RPMI7951 (cell line): ENCODE data around the gene NCAM1. TPM values are rescaled to one million over a fixed set of nuclear protein-coding genes. Genes with fewer than 3 reads are reported as not detected.

Experiments used
- DNase-seq: peaks from one replicate; pipeline ENCODE4 v3.0.0-alpha.2; 2012; ENCODE audit warnings: low read depth
- total RNA-seq: library from RNA; depleted of rRNA; stranded (reverse); fragments of >200 nt; shearing (Covaris generic); gene quantifications from 2 replicates; pipeline ENCODE4 v1.2.3, GENCODE V29; 2014

NCAM1 gene
- total RNA-seq, 1 experiment from 2014 or later: 75.7 TPM

GRCh38 chr11:113085446-113085845, 124.2 kb downstream of the NCAM1 start:
- DNase-seq: no peak

DNA sequence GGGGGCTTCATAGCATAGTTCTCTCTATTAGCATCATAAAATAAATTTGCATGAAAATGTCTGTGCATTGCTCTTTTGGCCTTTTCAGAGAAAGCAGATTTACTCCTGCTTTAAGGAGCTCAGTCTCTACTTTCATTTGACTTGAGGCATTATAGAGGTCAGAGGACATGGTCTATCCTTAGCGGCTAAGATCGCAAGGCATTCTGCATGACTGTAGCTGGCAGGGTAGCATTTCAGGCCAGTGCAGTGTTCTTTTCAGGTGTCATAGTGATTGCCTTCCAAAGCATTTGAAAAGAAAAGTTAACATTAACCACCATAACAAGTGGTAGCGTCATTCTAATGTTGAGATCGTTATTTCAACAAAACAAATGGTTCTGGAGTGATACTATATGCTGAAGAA, 126.5 kb downstream of the NCAM1 start:
- DNase-seq: no peak

- DNase-seq: peak; percentile 24
Observed at GRCh38 chr11:113090716-113091480, 129.7 kb downstream of the NCAM1 start.

DNA sequence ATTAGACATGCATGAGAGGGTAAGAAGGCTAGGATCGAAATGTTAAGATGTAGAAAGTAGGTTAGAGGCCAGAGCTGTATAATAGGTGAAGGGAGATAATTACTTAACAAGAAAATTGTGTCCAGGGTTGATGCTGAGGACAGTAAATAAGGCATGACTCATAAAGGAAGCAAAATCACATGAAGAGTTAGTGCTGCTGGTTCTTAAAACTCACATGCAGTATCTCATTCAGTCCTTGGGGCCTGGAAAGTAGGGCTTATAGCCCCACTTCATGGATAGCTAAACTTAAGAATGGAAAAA, 130.2 kb downstream of the NCAM1 start:
- DNase-seq: peak; percentile 61

DNA sequence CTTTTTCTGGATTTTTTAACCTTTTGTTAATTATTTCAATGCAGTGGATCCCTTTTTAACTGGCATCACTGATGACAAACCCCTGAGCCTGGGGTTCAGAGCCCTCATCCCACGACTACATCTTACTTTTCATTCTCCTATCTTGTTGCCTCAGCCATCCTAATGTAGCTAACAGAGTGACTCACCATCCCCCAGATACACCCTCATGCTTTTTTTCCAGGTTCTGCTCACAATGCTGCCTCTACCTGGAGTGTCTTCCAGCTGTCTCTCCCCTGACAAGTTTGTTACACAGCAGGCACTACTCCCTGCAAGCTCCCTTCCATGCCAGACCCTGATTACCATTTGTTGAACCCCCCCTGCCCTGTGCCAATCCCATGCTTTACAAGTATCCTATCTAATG, 135.4 kb downstream of the NCAM1 start:
- DNase-seq: no peak

- no peak for DNase-seq
Observed at GRCh38 chr11:113103932-113104690, 142.9 kb downstream of the NCAM1 start.

DNA sequence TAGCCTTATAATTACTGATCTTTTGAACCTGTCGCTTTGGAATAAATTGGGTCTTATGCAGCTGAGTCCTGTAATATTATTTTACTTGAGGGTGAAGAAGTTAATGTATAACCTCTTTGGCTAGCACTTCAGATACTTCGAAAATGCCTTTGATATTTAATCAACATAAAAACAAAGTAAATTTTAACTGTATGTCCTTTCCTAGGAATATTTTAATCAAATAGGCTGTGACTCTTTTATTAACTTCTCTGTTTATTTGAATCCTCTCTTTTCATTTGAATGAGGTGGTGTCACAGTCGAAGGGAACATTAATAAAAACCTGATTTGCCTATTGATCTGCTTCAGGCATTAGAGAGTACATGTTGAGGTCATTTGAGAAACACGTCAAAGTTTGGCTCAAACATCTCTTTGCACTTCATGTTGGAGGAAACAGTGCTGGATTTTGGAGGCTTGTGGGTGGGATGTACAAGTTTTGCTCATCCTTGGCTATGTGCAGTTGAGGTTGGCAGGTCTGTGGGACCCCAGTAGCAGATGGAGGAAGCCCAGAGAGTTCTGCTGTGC, 143.6 kb downstream of the NCAM1 start:
- no peak for DNase-seq

- DNase-seq: peak; percentile 47
Observed at GRCh38 chr11:113105592-113105991, 144.4 kb downstream of the NCAM1 start.

DNA sequence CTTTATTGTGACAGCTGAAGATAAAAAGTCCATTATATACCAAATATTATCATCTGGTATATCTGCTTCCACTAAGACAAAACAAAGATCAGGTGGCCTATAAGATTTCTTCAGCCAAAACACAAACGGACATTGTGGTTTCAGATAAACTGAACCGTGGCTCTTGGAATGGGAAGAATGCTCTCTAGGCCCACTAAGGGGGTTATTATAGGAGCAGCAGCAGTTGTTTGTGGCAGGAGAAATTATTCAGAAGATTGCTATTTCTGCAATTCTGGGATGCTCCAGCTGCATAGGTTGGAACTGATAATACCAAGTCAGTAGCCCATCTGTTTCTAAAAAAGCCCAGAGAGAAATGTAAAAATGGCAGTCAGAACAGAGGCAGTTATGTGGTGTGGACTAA, 145.3 kb downstream of the NCAM1 start:
- peak; percentile 97 for DNase-seq

- DNase-seq: peak; percentile 34
Observed at GRCh38 chr11:113110046-113110445, 148.8 kb downstream of the NCAM1 start.

DNA sequence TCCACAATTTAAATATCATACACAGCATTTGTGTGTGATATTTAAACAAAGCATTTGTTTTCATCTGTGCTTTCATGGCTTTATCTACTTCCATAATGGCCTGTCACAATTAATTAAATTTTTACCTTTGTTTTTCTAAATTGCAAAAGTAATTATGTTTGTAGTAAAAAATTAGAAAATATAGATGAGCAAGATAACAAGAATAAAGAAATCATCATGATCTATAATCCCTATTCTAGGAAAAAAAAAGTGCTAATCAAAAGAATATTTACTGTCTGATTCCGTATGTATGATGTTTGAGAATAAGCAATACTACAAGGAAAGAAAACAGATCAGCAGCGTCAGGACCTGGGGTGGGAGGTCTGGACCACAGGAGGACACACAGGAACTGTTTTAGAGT, 149.9 kb downstream of the NCAM1 start:
- DNase-seq: no peak

DNA sequence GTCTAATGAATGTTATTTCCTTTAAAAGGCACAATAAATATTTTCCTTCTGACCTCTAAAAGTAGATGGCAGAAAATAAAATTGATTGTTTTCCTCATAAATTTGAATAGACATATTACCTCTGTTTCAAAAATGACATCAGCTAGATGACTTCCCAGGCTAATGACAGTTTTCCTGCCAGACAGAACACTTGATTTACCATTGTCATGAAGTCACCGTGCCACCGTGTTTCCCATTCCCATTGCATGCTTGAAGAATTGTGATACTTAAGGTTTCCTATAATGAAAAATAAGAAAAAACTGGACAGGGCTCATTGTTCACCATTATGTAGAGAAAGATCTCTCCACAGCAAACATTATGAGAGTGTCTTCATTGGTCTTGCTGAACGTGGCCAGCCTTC, 151.1 kb downstream of the NCAM1 start:
- DNase-seq: no peak

GRCh38 chr11:113113801-113114704, 152.8 kb downstream of the NCAM1 start:
- DNase-seq: peak; percentile 72

DNA sequence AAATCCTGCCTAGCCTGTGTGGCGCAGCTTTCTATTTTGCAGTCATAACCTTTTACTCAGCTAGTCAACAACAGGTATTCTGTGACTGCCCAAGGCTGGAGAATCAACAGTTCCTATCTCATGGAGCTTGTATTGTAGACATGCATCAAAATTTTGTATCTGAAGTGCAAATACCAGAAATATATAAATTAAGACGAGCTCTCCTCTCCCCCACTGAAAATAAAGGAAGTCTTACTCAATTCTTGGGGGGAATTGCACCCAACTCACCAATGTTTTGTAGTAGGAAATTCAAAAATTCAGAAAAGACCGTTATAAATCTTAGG, 153.4 kb downstream of the NCAM1 start:
- DNase-seq: no peak

- no peak for DNase-seq
Observed at GRCh38 chr11:113118104-113118503, 156.9 kb downstream of the NCAM1 start.

DNA sequence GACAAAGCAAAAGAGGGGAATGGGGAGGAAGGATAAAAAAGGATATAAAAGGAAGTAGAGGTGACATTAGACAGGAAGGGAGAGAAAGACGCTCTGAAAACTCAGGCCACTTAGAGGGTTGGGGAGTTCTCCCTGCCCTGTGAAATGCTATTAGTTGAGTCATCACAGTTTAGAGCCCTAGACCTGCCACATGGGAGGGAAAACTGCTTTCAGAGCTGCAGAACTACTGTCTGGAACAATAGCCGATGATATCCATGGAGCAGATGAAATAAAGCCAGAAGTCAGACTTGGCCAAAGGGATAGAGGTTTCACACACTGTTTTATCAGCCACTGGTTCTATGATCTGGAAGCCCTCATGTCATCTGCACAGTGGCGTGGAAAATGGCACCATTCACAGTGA, 157.9 kb downstream of the NCAM1 start:
- DNase-seq: peak; percentile 84

DNA sequence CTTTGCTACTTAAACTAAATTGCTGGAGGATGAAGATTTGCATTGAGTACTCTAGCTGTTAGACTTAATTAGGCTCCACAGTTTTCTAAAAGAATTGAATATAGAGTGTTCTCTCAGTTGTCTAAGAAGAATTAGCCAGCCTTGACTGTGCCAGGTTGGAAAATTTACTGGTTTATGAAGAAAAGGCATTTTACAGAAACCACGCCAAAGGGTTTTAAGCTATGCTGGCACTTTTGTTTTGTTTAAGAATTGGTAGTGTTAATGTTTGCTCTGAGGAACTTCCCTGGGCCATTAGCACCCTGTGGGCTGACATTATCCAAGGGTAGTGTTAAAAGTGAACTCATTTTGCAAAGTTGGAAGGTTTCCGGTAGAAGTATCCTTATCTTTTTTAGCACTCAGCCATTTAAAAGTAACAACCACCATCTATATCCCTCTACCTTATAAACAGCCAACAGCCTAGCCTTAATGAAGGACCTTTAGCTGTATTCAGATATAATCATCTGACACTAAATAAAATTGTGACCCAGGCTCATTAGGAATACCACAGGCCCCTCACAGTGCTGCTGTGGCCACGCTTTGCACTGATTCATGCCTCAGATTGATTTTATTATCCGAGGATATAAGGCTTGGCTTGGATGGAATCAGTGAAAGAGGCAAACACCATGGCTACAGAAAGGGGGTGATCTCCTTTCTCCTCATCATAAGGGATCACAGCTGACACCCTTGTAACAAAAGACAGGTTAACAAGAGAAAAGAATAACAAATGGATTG, 158.9 kb downstream of the NCAM1 start:
- DNase-seq: no peak

- no peak for DNase-seq
Observed at GRCh38 chr11:113121746-113122145, 160.5 kb downstream of the NCAM1 start.

DNA sequence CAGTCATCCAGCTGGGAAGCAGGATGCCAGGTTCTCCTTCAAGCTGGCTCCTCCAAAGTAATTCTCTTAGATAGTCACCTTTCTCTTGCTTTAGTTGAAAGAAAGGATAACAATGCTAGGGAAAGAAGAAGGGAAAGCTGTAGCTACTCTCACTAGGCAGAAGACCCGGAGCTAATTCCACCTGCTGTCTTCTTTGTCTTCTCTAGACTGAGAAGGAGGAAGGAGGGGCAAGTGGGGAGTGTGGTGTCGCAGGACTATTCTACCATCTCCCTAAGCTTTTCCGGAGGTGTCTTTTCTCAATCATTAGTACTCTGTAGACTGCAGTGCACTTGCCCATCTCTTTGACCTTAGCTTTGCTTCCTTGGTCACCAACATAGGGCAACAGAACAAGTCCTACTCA, 162.8 kb downstream of the NCAM1 start:
- no peak for DNase-seq

- no peak for DNase-seq
Observed at GRCh38 chr11:113124578-113124977, 163.4 kb downstream of the NCAM1 start.

DNA sequence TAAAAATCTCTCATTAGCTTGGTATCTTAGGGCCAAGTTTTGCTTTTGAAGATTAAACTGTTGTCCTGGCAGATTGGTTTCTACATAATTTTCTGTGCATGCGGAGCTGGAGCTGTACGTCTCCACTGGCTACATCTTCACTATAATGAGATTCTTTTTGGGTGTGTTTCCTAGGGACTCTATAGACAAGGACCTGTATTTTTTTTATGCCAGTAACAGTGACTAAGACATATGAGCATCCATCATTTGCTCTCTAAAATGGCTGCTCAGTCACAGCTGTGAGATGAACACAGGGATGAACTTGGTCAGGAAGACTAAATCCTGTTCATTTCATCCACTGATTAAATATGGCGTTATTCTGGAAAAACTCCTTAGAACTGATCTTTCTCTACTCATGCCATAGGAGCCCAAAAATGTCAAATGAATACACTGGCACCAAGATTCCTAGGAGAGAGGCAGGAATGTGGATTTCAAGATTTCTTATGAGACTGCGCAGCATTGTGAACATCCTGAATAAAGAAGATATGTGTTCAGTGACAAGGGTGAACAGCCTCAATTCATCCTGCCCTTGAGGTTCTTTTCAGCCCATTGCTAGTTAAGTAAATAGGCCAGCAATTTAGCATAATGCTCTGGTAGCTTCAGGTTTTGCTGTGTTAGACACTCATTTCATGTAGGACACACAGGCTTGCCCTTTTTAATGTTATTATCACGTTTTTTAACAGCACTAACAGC, 168.2 kb downstream of the NCAM1 start:
- no peak for DNase-seq
